K562 (cell line): ENCODE results near the gene CSDE1. TPM values are rescaled to one million over a fixed set of nuclear protein-coding genes. Genes with fewer than 3 reads are reported as not detected.

Experiments
- ATAC-seq: fragments of 200-7000 bp; cut with Tn5 transposase; 3 replicates; pipeline ENCODE4 v1.9.1; 2020; ENCODE audit warnings: moderate library complexity
- BruUV-seq: library from RNA; stranded (reverse); fragments of 400-500 nt; replicated peaks from 2 replicates; lab custom pipeline; 2021; lab: Mats Ljungman, UMichigan
- CTCF ChIA-PET: fragments of 300-600 bp; formaldehyde crosslinking; extraction: SDS; loops from one replicate; lab custom pipeline; 2021; ENCODE audit warnings: low intra/inter-chr PET ratio; lab: Yijun Ruan, JAX
- POLR2A ChIA-PET: fragments of 300-600, 350-650 bp; sonication (Branson Sonifier 250); formaldehyde crosslinking; extraction: SDS; loops from one replicate; lab custom pipeline; 2021; ENCODE audit warnings: antibody characterized with exemption, inconsistent platforms; lab: Yijun Ruan, JAX
- DNase-seq, 4 experiments: peaks; one replicate each; pipeline versions ENCODE4 v3.0.0 to v3.0.0-alpha.2; 2011 to 2018; ENCODE audit warnings: low spot score in 3 of 4, mixed read lengths in 3 of 4; ENCODE audit errors: extremely low read depth in 1 of 4
- FAIRE-seq: peaks from 2 replicates; lab custom pipeline; 2011; peaks lifted over from hg19 to GRCh38; lab: Jason Lieb, UNC
- H2AFZ ChIP-seq: 2 replicates; pipeline ENCODE4 v1.6.0; 2011; ENCODE audit warnings: low read depth, low read length, control low read depth, inconsistent platforms
- H3K27ac ChIP-seq: fragments of 200-600 bp; 3 replicates; pipeline ENCODE4 v1.8.0; 2011; ENCODE audit warnings: low read depth, mild to moderate bottlenecking, control low read depth, inconsistent platforms, low read length, moderate library complexity, mixed read lengths; ENCODE audit errors: extremely low read depth
- H3K27me3 ChIP-seq, 2 experiments: fragments of 300-600 bp in 1 of 2; 2 replicates in 1 of 2; 3 replicates in 1 of 2; pipeline versions ENCODE4 v1.6.0 to v1.8.0; 2011; ENCODE audit warnings: inconsistent platforms in 2 of 2, low read length in 2 of 2, mild to moderate bottlenecking in 1 of 2, mixed read lengths in 1 of 2, moderate library complexity in 1 of 2; ENCODE audit not compliant: control insufficient read depth in 2 of 2, insufficient read depth in 2 of 2
- H3K36me3 ChIP-seq: fragments of 300-600 bp; 3 replicates; pipeline ENCODE4 v1.8.0; 2011; ENCODE audit warnings: mild to moderate bottlenecking, low read length, inconsistent platforms; ENCODE audit not compliant: control insufficient read depth, insufficient read depth
- H3K4me1 ChIP-seq, 2 experiments: fragments of 200-600 bp in 1 of 2; replicated peaks in 1 of 2; 2 replicates in 1 of 2; 3 replicates in 1 of 2; pipeline versions ENCODE4 v1.5.1 to v1.8.0; 2011; ENCODE audit warnings: inconsistent platforms in 2 of 2, low read length in 2 of 2, mild to moderate bottlenecking in 1 of 2, mixed read lengths in 1 of 2, moderate library complexity in 1 of 2; ENCODE audit not compliant: control insufficient read depth in 2 of 2, insufficient read depth in 2 of 2
- H3K4me2 ChIP-seq: 2 replicates; pipeline ENCODE4 v1.6.1; 2011; ENCODE audit warnings: low read length, control low read depth, inconsistent platforms, mixed read lengths; ENCODE audit not compliant: insufficient read depth
- H3K4me3 ChIP-seq: fragments of 200-600 bp; sonication (generic), shearing (Covaris generic); 2 replicates; pipeline ENCODE4 v1.5.1; 2016; ENCODE audit warnings: control low read depth, inconsistent platforms
- H3K79me2 ChIP-seq: fragments of 200-600 bp; 3 replicates; pipeline ENCODE4 v1.8.0; 2011; ENCODE audit warnings: low read length, inconsistent platforms; ENCODE audit not compliant: control insufficient read depth, insufficient read depth
- H3K9ac ChIP-seq, 2 experiments: 2 replicates each; pipeline versions ENCODE4 v1.6.0 to v1.6.1; 2011; ENCODE audit warnings: low read depth in 2 of 2, low read length in 2 of 2, control low read depth in 1 of 2, inconsistent platforms in 1 of 2, mild to moderate bottlenecking in 1 of 2, mixed read lengths in 1 of 2; ENCODE audit not compliant: insufficient read depth in 1 of 2
- H3K9me1 ChIP-seq: one replicate; pipeline ENCODE4 v1.6.0; 2011; ENCODE audit warnings: inconsistent platforms, mild to moderate bottlenecking, low read length, moderate library complexity; ENCODE audit not compliant: control insufficient read depth, insufficient read depth
- H3K9me3 ChIP-seq: replicated peaks from 2 replicates; pipeline ENCODE4 v1.5.1; 2011; ENCODE audit warnings: low read depth, low read length, inconsistent platforms; ENCODE audit not compliant: control insufficient read depth, insufficient read depth
- H4K20me1 ChIP-seq: replicated peaks from 2 replicates; pipeline ENCODE4 v1.6.1; 2011; ENCODE audit warnings: low read length, inconsistent platforms, mixed read lengths; ENCODE audit not compliant: control insufficient read depth, insufficient read depth
- CGGBP1 ChIP-seq: fragments of 250-450 bp; sonication (Bioruptor Pico); IDR thresholded peaks from 2 replicates; pipeline ENCODE4 v1.9.0; 2021; ENCODE audit warnings: mild to moderate bottlenecking
- DMBX1 ChIP-seq: fragments of 250-450 bp; sonication (Bioruptor Pico); IDR thresholded peaks from 2 replicates; pipeline ENCODE4 v1.8.0; 2022; ENCODE audit warnings: inconsistent platforms, mild to moderate bottlenecking, moderate library complexity, borderline replicate concordance
- FOSL1 ChIP-seq: fragments of 200-800 bp; sonication (Bioruptor generic); conservative IDR thresholded peaks from 2 replicates; pipeline ENCODE4 v1.6.1; 2016; ENCODE audit warnings: missing genetic modification characterization, missing compliant biosample characterization
- FOXA3 ChIP-seq, 2 experiments: fragments of 450-650 bp in 1 of 2; sonication (generic) in 1 of 2; formaldehyde crosslinking; IDR thresholded peaks in 1 of 2; conservative IDR thresholded peaks in 1 of 2; 2 replicates each; pipeline versions ENCODE4 v1.4.0 to v1.8.0; 2020 to 2022; ENCODE audit warnings: mild to moderate bottlenecking in 2 of 2, missing genetic modification reagents in 1 of 2
- MEIS2 ChIP-seq: fragments of 450-650 bp; IDR thresholded peaks from 2 replicates; pipeline ENCODE4 v1.6.1; 2014; ENCODE audit warnings: mild to moderate bottlenecking; ENCODE audit not compliant: partially characterized antibody
- NFE2 ChIP-seq: IDR thresholded peaks from 2 replicates; pipeline ENCODE4 v1.6.1; 2014; ENCODE audit warnings: antibody characterized with exemption, low read depth
- ZKSCAN1 ChIP-seq: fragments of 150-350 bp; IDR thresholded peaks from 2 replicates; pipeline ENCODE4 v1.6.1; 2016; ENCODE audit warnings: low read depth, low read length
- WGBS: fragments of 100-300 bp; shearing (Covaris generic); methylation state at CpG from one replicate; pipeline ENCODE4 v1.1.6; 2016; ENCODE audit warnings: low coverage, mixed read lengths; ENCODE audit not compliant: insufficient coverage; ENCODE audit errors: missing lambda C conversion rate; 5-methylcytosine and 5-hydroxymethylcytosine counted together
- in situ Hi-C: fragments of 300-500 bp; cut with MboI; formaldehyde crosslinking; loops from 4 replicates; pipeline ENCODE4 v1.15.0; 2018; ENCODE audit warnings: inconsistent platforms, mixed read lengths
- intact Hi-C: fragments of 100-400 bp; cut with micrococcal nuclease; formaldehyde crosslinking; loops from 2 replicates; pipeline ENCODE4 v1.14.2; 2022
- polyA plus RNA-seq, 8 experiments: library from polyadenylated mRNA; depleted of rRNA in 4 of 8; stranded (reverse) in 5 of 8; unstranded in 3 of 8; fragments of >200 nt; fragmentation: Nextera tagmentation in 2 of 8; fragmentation: Illumina TruSeq in 1 of 8; extraction: Ambion mirVana in 2 of 8; extraction: Trizol in 1 of 8; gene quantifications; 2 replicates each; pipeline versions ENCODE4 v1.2.1 to v1.2.3, GENCODE V29; 2011 to 2014; ENCODE audit warnings: inconsistent platforms in 1 of 8, missing spikeins in 1 of 8
- total RNA-seq, 7 experiments: library from RNA; depleted of rRNA in 6 of 7; stranded (reverse); fragments of >200 nt in 6 of 7; fragmentation: Illumina TruSeq in 2 of 7; extraction: Trizol in 2 of 7; gene quantifications; 2 replicates each; pipeline versions ENCODE4 v1.2.1 to v1.2.3, GENCODE V29; 2011 to 2021; ENCODE audit warnings: low replicate concordance in 1 of 7

Gene CSDE1
- total and polyA plus RNA-seq, 9 of the 15 experiments (the other 6 are each of a cell fraction or from before 2014, with no cell fraction given), result 174 to 538 (median 403) TPM

DNA sequence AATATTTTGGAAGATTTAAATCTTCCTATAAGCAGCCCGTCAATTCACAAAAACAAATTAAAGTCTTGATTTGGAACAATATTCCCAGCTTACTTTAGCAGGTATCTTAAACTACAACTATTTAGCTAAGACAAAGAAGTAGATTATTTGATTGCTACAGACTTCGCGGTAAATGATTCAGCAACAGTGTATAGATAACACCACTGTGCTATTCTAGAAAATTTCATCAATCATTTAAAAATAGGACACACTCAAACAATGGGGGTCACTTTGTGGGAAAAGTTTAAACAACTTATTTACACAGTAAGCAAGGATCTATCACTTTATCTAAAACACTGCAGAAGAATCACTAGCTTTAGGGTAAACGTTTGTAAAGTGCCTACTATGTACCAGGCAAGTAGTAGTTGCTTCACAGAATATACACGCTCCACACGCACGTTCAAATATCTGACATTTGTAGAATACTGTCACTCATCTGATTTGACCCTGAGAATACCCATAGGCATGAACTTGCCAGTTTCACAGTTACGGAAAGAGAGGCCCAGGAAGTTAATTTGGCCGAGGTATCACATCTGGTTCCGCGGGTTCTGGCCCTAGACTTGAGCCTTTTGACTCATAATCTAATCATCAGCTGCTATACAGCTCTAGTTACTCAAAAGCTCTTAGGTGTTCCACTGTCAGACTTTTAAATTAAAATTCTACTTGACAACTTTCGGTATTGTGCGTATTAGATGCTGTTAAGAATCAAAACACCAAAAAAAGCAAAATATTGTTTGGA, 88.8 kb downstream of the CSDE1 start:
- FAIRE-seq, result no peak
- peak overlapping the region; percentile 81; the same call in 1 of the 2 replicates for H3K4me2 ChIP-seq
- no peaks in the 10 kb centered on the region for H3K36me3 ChIP-seq
- intact Hi-C loops (no loop called here), in situ Hi-C loops (no loop called here)
- H3K79me2 ChIP-seq, result no peaks in the 10 kb centered on the region
- no peaks in the 10 kb centered on the region for H3K9me3 ChIP-seq
- H4K20me1 ChIP-seq, result no peaks in the 10 kb centered on the region
- peak overlapping the region; percentile 91 for H2AFZ ChIP-seq
- peaks cover 4 to 13% of the 10 kb centered on the region in 2 experiments; a peak in 3 of 5 replicates for H3K4me1 ChIP-seq
- no TSS peak for BruUV-seq
- POLR2A ChIA-PET, result interaction anchor here (1.4 to 2.2 kb wide), 2 partner anchors 12 to 47 kb away, joined by 5 to 7 read pairs; partner anchors contain the start of gene NRAS
- CTCF ChIA-PET, result no interaction called here
- no peaks in the 10 kb centered on the region for H3K9me1 ChIP-seq
- H3K27ac ChIP-seq, result no peak overlapping the region
- H3K9ac ChIP-seq, result no peak overlapping the region; a peak in 1 of 4 replicates
- 50% methylated on average over 13 of the region's 13 CpGs for WGBS
- no peak for DNase-seq
- H3K4me3 ChIP-seq, result peak overlapping the region; percentile 45; the same call in 1 of the 2 replicates
- TF ChIP-seq NFE2 (peak; percentile 53; the same call in 1 of the 2 replicates), FOSL1 (tag) (0 out of 2 replicates have a peak, but pooled peaks have one; percentile 12), CGGBP1 (CRISPR knock-in tag) (no peak), DMBX1 (CRISPR knock-in tag) (no peak), FOXA3 (CRISPR knock-in tag; conservative IDR thresholded peaks at IDR 0.05 in 1 of 2, IDR thresholded peaks at IDR 0.05 in 1 of 2) (0 out of 4 replicates have a peak, but pooled peaks of 1 of the 2 experiments have one; percentile 8), ZKSCAN1 (peak; percentile 91), MEIS2 (peak; percentile 51)
- ATAC-seq, result no peak
- peaks cover 0 to 11% of the 10 kb centered on the region in 2 experiments; a peak in 2 of 5 replicates for H3K27me3 ChIP-seq
